Measurements from ENCODE around the gene SEH1L. TPM values are rescaled to one million over a fixed set of nuclear protein-coding genes. Genes with fewer than 3 reads are reported as not detected.

SEH1L gene
- total RNA-seq, 1 donor from 2014 or later: 28.0 TPM

GRCh38 chr18:12939162-12939561, 8.6 kb upstream of the SEH1L start:
- Histone ChIP-seq H3K27ac (no peak overlapping the region), H3K4me3 (no peak overlapping the region), H3K9me3 (no peaks in the 10 kb centered on the region), H3K27me3 (no peaks in the 10 kb centered on the region), H3K4me1 (no peaks in the 10 kb centered on the region), H3K36me3 (no peaks in the 10 kb centered on the region)
- DNase-seq (ENCODE audit: extremely low spot score in 2 of 2): no peak
- no peak for TF ChIP-seq POLR2A (IDR thresholded peaks at IDR 0.05)
- intact Hi-C loops (cut with DNase I): no loop called here

DNA sequence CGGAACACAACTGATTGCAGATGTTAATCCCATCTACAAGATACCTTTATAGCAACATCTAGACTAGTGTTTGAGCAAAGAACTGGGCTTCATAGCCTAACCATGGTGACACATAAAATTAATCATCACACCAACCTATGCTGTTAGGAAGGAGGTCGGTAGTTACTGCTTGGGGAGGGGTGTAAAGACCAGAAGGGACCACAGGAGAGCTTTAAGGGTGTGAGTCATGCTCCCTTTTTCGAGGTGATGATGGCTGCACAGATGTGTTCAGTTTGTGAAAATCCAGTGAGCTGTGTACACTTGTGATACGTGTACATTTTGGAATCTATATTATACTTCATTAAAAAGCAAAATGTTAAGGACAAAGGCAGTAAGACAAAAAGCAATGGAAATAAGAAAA, 4.6 kb upstream of the SEH1L start:
- H3K4me1 ChIP-seq: peaks cover 10% of the 10 kb centered on the region
- H3K36me3 ChIP-seq: no peaks in the 10 kb centered on the region
- TF ChIP-seq POLR2A (IDR thresholded peaks at IDR 0.05) (no peak), POLR2AphosphoS5 (IDR thresholded peaks at IDR 0.05; ENCODE audit: insufficient read depth in 1 of 2, low read depth in 1 of 2) (no peak), CTCF (IDR thresholded peaks at IDR 0.05) (no peak)
- H3K27ac ChIP-seq: no peak overlapping the region
- intact Hi-C loops (cut with DNase I): no loop called here
- DNase-seq (ENCODE audit: extremely low spot score in 2 of 2): no peak
- no peaks in the 10 kb centered on the region for H3K27me3 ChIP-seq
- no peak overlapping the region for H3K4me3 ChIP-seq
- H3K9me3 ChIP-seq: no peaks in the 10 kb centered on the region

GRCh38 chr18:12944709-12945108, 3.1 kb upstream of the SEH1L start:
- Histone ChIP-seq H3K4me3 (no peak overlapping the region), H3K36me3 (no peaks in the 10 kb centered on the region), H3K9me3 (no peaks in the 10 kb centered on the region), H3K4me1 (peaks cover 17% of the 10 kb centered on the region), H3K27me3 (no peaks in the 10 kb centered on the region), H3K27ac (no peak overlapping the region)
- no peak for TF ChIP-seq POLR2A (IDR thresholded peaks at IDR 0.05)
- TF ChIP-seq POLR2AphosphoS5 (IDR thresholded peaks at IDR 0.05; ENCODE audit: insufficient read depth in 1 of 2, low read depth in 1 of 2): no peak
- TF ChIP-seq CTCF (IDR thresholded peaks at IDR 0.05): no peak
- intact Hi-C loops (cut with DNase I): no loop called here
- DNase-seq (ENCODE audit: extremely low spot score in 2 of 2): no peak

GRCh38 chr18:12946549-12947284, 1.1 kb upstream of the SEH1L start:
- Histone ChIP-seq H3K9me3 (no peaks in the 10 kb centered on the region), H3K4me1 (peaks cover 17% of the 10 kb centered on the region), H3K36me3 (no peaks in the 10 kb centered on the region), H3K4me3 (peak overlapping the region; percentile 48 to 82), H3K27me3 (no peaks in the 10 kb centered on the region), H3K27ac (peak overlapping the region; percentile 92)
- no peak for DNase-seq (ENCODE audit: extremely low spot score in 2 of 2)
- no peak for TF ChIP-seq POLR2AphosphoS5 (IDR thresholded peaks at IDR 0.05; ENCODE audit: insufficient read depth in 1 of 2, low read depth in 1 of 2)
- no peak for TF ChIP-seq CTCF (IDR thresholded peaks at IDR 0.05)
- no peak for TF ChIP-seq POLR2A (IDR thresholded peaks at IDR 0.05)
- intact Hi-C loops (cut with DNase I): no loop called here

GRCh38 chr18:12948050-12948804, 416 bp downstream of the SEH1L start:
- intact Hi-C loops (cut with DNase I): no loop called here
- H3K36me3 ChIP-seq: no peaks in the 10 kb centered on the region
- no peaks in the 10 kb centered on the region for H3K9me3 ChIP-seq
- H3K4me1 ChIP-seq: peaks cover 17% of the 10 kb centered on the region
- peak overlapping the region; percentile 92 for H3K27ac ChIP-seq
- H3K27me3 ChIP-seq: no peaks in the 10 kb centered on the region
- peak in 1 of 2 donors; percentile 95 for DNase-seq (ENCODE audit: extremely low spot score in 2 of 2)
- TF ChIP-seq CTCF (IDR thresholded peaks at IDR 0.05) (no peak), POLR2AphosphoS5 (IDR thresholded peaks at IDR 0.05; ENCODE audit: insufficient read depth in 1 of 2, low read depth in 1 of 2) (peak; percentile 50 to 90), POLR2A (IDR thresholded peaks at IDR 0.05) (peak in 1 of 2 donors; percentile 70)
- H3K4me3 ChIP-seq: peak overlapping the region; percentile 75 to 82

Measured in vagina (tissue), 2 donors.